Stomach smooth muscle (tissue), 2 donors: Measurements from ENCODE around the gene NLRP3.
"Not testable (repeated sequence)": the region's sequence is repeated elsewhere in the genome, so short reads cannot be mapped to it uniquely, and the experiment has no call there.

ENCODE experiments used
- H3K27ac ChIP-seq: one replicate; pipeline ENCODE4 v1.7.0; 2013; ENCODE audit warnings: mild to moderate bottlenecking, low read length, inconsistent platforms
- H3K27me3 ChIP-seq, 2 donors: one replicate each; pipeline ENCODE4 v1.7.0; 2013; ENCODE audit warnings: low read length in 2 of 2; ENCODE audit not compliant: insufficient read depth in 2 of 2, control insufficient read depth in 1 of 2
- H3K36me3 ChIP-seq, 2 donors: one replicate each; pipeline ENCODE4 v1.7.0; 2013; ENCODE audit warnings: low read length in 2 of 2; ENCODE audit not compliant: control insufficient read depth in 2 of 2, insufficient read depth in 2 of 2
- H3K4me1 ChIP-seq: one replicate; pipeline ENCODE4 v1.7.0; 2013; ENCODE audit warnings: low read length; ENCODE audit not compliant: control insufficient read depth, insufficient read depth
- H3K4me3 ChIP-seq, 2 donors: one replicate each; pipeline ENCODE4 v1.7.0; 2013; ENCODE audit warnings: low read length in 2 of 2
- H3K9ac ChIP-seq, 2 donors: one replicate each; pipeline ENCODE4 v1.7.0; 2013; ENCODE audit warnings: low read length in 2 of 2, mild to moderate bottlenecking in 1 of 2
- H3K9me3 ChIP-seq, 2 donors: one replicate each; pipeline ENCODE4 v1.7.0; 2013; ENCODE audit warnings: low read length in 2 of 2; ENCODE audit not compliant: control insufficient read depth in 2 of 2
- donor health status: healthy.
- donor health status: Pancreatic carcinoma.

The NLRP3 gene

DNA sequence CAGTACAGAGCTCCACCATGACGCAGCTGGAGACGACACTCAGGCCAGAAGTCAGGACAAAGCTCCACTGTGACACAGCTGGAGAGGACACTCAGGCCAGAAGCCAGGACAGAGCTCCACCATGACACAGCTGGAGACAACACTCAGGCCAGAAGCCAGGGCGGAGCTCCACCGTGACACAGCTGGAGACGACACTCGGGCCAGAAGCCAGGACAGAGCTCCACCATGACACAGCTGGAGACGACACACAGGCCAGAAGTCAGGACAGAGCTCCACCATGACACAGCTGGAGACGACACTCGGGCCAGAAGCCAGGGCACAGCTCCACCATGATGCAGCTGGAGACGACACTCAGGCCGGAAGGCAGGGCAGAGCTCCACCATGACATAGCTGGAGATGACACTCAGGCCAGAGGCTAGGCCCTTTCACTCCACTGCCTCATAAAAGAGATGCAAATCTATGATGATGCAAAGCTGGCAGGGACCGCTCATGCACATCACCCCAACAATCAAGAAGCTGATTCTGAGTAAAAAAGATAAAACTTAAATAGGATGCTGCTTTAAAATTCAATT, 55.6 kb downstream of the NLRP3 start:
- Histone ChIP-seq H3K36me3 (no peaks in the 10 kb centered on the region), H3K27me3 (no peaks in the 10 kb centered on the region)

DNA sequence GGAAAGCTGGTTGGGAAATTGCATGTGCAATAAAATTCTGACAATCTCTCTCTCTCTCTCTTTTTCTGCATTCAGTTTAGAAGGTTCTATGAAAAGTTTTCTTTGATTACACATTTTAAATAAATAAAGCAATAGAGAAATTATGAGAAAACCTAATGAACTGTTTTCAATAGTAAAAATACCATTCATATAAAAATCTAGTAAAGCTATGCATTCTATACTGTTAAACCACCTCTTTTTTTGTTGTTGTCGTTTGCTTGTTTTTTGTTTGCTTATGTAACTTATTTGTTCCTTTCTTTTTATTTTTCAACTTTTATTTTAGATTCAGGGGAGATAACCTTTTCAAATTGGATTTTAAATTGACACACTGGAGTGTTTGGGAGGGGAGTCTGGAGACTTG, 56.1 kb downstream of the NLRP3 start:
- Histone ChIP-seq H3K27ac (no peak overlapping the region), H3K36me3 (no peaks in the 10 kb centered on the region), H3K4me3 (no peak overlapping the region), H3K4me1 (no peaks in the 10 kb centered on the region), H3K9ac (no peak overlapping the region), H3K9me3 (no peaks in the 10 kb centered on the region), H3K27me3 (no peaks in the 10 kb centered on the region)

More for the DNA sequence above, 55.6 kb downstream of the NLRP3 start:
- Histone ChIP-seq H3K27ac (no peak overlapping the region), H3K9ac (no peak overlapping the region), H3K4me3 (no peak overlapping the region), H3K4me1 (no peaks in the 10 kb centered on the region), H3K9me3 (no peaks in the 10 kb centered on the region)

DNA sequence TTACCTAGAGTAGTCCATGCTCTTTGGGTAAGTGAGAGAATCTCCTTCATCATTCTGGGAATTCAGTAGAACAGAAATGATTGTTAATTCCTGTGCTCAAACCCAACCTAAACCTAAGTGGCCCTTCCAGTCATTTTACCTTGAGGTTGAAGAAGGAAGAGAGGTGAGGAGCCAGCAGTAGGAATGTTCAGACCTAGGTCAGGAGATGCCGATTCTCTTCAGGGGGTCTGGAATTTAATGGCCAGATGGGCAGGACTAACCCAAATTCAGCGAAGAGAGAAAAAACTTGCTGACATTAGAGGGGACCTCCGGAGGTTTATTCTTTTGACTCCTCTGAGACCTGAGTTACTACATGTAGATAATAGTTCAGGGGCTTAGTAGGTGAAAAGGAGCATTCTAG, 58.4 kb downstream of the NLRP3 start:
- no peak overlapping the region for H3K9ac ChIP-seq
- no peak overlapping the region for H3K4me3 ChIP-seq
- no peaks in the 10 kb centered on the region for H3K27me3 ChIP-seq
- H3K36me3 ChIP-seq = no peaks in the 10 kb centered on the region
- H3K4me1 ChIP-seq = no peaks in the 10 kb centered on the region
- no peak overlapping the region for H3K27ac ChIP-seq
- no peaks in the 10 kb centered on the region for H3K9me3 ChIP-seq

DNA sequence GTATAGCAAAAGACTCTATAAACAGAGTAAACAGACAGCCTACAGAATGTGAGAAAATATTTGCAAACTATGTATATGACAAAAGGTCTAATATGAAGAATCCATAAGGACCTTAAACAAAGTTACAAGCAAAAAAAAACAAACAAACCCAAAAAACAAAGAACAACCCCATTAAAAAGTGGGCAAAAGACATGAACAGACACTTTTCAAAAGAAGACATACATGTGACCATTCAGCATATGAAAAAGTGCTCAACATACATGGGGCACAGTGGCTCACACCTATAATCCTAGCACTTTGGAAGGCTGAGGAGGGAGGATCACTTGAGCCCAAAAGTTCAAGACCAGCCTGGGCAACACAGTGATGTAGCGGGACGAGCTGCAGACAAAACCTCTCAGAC, 59.8 kb downstream of the NLRP3 start:
- Histone ChIP-seq H3K9me3 (no peaks in the 10 kb centered on the region), H3K36me3 (no peaks in the 10 kb centered on the region), H3K4me1 (no peaks in the 10 kb centered on the region), H3K4me3 (no peak overlapping the region), H3K27ac (no peak overlapping the region), H3K9ac (no peak overlapping the region), H3K27me3 (no peaks in the 10 kb centered on the region)

- not testable (repeated sequence) for H3K4me3 ChIP-seq, H3K27ac ChIP-seq, H3K9me3 ChIP-seq
These were observed 60.5 kb downstream of the NLRP3 start for GRCh38 chr1:247476328-247477058.

GRCh38 chr1:247482747-247483146, 66.8 kb downstream of the NLRP3 start:
- H3K36me3 ChIP-seq = no peaks in the 10 kb centered on the region
- no peaks in the 10 kb centered on the region for H3K27me3 ChIP-seq
- H3K4me3 ChIP-seq = no peak overlapping the region
- H3K27ac ChIP-seq = no peak overlapping the region
- H3K9me3 ChIP-seq = no peaks in the 10 kb centered on the region
- no peaks in the 10 kb centered on the region for H3K4me1 ChIP-seq
- no peak overlapping the region for H3K9ac ChIP-seq

More at GRCh38 chr1:247476328-247477058, 60.5 kb downstream of the NLRP3 start:
- not testable (repeated sequence) for H3K27me3 ChIP-seq, H3K4me1 ChIP-seq, H3K36me3 ChIP-seq, H3K9ac ChIP-seq

- no peak overlapping the region for H3K9ac ChIP-seq
- no peak overlapping the region for H3K4me3 ChIP-seq
- H3K9me3 ChIP-seq = no peaks in the 10 kb centered on the region
- H3K27ac ChIP-seq = no peak overlapping the region
- no peaks in the 10 kb centered on the region for H3K36me3 ChIP-seq
- H3K4me1 ChIP-seq = no peaks in the 10 kb centered on the region
- peaks cover 0 to 3% of the 10 kb centered on the region in 2 donors for H3K27me3 ChIP-seq
These were observed 71.1 kb downstream of the NLRP3 start for GRCh38 chr1:247487057-247487456.

DNA sequence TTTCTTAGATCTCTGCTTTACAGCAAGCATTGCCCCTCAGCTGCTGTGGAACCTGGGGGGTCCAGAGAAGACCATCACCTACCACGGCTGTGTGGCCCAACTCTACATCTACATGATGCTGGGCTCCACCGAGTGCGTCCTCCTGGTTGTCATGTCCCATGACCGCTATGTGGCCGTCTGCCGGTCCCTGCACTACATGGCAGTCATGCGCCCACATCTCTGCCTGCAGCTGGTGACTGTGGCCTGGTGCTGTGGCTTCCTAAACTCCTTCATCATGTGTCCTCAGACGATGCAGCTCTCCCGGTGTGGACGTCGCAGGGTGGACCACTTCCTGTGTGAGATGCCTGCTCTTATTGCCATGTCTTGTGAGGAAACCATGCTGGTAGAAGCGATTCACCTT, 75.4 kb downstream of the NLRP3 start:
- Histone ChIP-seq H3K9ac (no peak overlapping the region), H3K9me3 (no peaks in the 10 kb centered on the region), H3K27me3 (peaks cover 3 to 5% of the 10 kb centered on the region in 2 donors), H3K4me3 (no peak overlapping the region), H3K27ac (no peak overlapping the region), H3K36me3 (no peaks in the 10 kb centered on the region), H3K4me1 (no peaks in the 10 kb centered on the region)

DNA sequence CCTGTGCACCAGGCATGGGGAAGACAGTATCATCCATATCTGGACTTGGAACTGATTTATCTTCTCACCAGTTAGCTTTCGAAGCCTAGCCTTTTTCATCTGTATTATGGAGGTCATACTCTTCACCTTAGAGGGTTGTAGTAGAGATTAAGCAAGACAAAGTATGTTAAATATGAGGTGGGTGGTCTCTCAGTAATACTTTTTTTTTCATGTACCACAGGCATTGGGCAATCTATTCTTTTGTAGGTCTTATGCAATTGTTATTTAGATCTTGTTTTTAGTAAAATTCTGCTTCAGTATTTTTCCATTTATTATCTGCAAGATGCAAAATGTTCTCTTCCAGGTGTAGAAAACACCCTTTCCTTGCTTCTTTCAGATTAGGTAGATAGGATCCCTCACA, 77.1 kb downstream of the NLRP3 start:
- H3K36me3 ChIP-seq = no peaks in the 10 kb centered on the region
- H3K4me3 ChIP-seq = no peak overlapping the region
- H3K9me3 ChIP-seq = no peaks in the 10 kb centered on the region
- peaks cover 3 to 5% of the 10 kb centered on the region in 2 donors for H3K27me3 ChIP-seq
- no peak overlapping the region for H3K9ac ChIP-seq
- H3K27ac ChIP-seq = no peak overlapping the region
- no peaks in the 10 kb centered on the region for H3K4me1 ChIP-seq

DNA sequence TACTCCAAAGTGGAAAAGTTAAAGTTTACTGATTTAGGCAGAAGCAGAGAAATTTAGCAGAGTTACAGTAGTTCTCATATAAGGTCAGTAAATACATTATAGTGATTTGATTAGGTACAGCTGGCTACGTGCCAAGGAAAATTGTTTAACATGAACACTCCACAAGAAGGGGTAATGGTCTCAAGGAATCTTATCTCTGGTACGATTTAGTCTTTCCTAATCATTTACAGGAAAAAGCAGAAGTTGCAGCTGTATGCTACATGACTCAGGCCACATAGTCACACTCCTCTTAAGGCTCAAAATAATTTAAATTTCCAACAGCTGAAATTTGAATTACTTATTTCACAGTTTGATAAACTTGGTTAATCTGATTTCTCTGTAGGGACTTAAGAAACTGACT, 78.8 kb downstream of the NLRP3 start:
- Histone ChIP-seq H3K9me3 (no peaks in the 10 kb centered on the region), H3K9ac (no peak overlapping the region), H3K36me3 (no peaks in the 10 kb centered on the region), H3K4me3 (no peak overlapping the region), H3K27ac (no peak overlapping the region), H3K4me1 (no peaks in the 10 kb centered on the region), H3K27me3 (peaks cover 3 to 5% of the 10 kb centered on the region in 2 donors)

GRCh38 chr1:247496581-247497285, 80.8 kb downstream of the NLRP3 start:
- no peak overlapping the region for H3K27ac ChIP-seq
- no peaks in the 10 kb centered on the region for H3K36me3 ChIP-seq
- H3K9me3 ChIP-seq = no peaks in the 10 kb centered on the region
- peaks cover 0 to 5% of the 10 kb centered on the region in 2 donors for H3K27me3 ChIP-seq
- no peak overlapping the region for H3K9ac ChIP-seq
- H3K4me1 ChIP-seq = no peaks in the 10 kb centered on the region
- no peak overlapping the region for H3K4me3 ChIP-seq
